Dermis blood vessel endothelial cell (primary cell): ENCODE measurements around the gene VAPB. TPM values are rescaled to one million over a fixed set of nuclear protein-coding genes. Genes with fewer than 3 reads are reported as not detected.
A peak's percentile ranks its signal among the peaks of the same experiment; 100 is the strongest.
"Not testable (repeated sequence)": the region's sequence is repeated elsewhere in the genome, so short reads cannot be mapped to it uniquely, and the experiment has no call there.

Experiments used
- DNase-seq: peaks from one replicate; pipeline ENCODE4 v3.0.0; 2010
- total RNA-seq: library from RNA; depleted of rRNA; stranded (reverse); fragments of >200 nt; gene quantifications from 2 replicates; pipeline ENCODE4 v1.2.3, GENCODE V29; 2014

Gene VAPB
- total RNA-seq, 1 donor from 2014 or later, result 16.5 TPM

DNA sequence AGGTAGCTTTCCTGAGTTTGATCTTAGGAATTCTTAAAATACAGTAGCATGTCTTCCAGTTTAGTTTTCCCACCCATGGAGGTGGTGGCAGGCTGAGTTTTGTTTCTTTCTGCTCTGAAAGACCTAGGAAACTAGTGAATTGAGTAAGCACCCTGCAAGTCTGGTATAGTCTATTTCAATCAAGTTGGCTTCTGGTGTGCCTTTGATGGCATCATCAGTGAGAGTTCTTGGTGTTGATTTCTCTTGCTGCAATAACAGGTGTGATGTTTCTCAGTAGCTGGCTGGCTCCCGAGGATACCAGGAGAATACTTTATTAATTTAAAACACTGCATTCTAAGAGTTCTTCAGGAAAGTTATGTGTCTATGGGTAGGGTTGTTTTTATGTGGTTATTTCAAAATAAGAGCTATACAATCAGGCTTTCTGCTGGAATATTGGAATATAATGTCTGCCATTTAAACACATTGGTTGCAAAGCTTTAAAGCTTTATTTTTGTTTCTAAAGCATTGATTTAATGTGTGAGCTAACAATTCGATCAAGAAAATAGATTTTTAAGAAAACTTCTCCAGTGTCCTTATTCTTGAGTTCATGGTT lies 19.0 kb downstream of the VAPB start:
- DNase-seq, result no peak

DNA sequence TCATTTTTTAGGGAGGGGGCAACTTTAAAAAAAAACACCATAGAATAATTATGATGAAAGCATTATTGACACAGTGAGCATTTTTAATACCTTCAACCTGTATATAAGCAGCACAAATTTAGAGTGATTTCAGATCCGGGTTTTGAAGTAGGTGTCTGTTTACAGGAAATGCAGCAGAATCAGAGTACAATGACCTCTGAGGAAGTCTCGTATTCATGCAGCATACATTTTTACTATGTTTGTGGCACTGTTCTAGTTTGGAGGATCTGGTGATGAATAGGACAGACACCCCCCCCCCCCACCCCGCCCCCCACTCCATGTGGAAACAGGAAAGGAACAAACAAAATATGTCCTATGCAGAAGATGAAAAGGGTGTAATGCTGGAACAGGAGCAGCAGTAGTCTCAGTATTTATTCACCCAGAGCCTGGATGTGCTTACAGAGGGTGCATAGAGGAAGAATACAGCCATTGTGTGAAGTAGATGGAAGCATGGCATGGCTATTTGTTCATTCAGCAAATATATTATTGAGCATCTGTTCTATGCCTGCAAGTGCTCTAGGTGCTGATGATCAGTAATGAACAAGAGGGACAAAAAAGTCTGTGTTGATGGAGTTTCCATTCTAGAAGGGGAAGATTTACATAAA lies 19.7 kb downstream of the VAPB start:
- DNase-seq, result peak; percentile 41

DNA sequence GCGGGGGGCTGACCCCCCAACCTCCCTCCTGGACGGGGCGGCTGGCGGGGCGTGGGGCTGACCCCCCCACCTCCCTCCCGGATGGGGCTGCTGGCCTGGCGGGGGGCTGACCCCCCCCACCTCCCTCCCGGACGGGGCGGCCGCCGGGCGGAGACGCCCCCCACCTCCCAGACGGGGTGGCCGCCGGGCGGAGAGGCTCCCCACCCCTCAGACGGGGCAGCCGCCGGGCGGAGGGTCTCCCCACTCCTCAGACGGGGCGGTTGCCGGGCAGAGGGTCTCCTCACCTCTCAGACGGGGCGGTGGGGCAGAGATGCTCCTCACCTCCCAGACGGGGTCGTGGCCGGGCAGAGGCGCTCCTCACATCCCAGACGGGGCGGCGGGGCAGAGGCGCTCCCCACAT lies 25.2 kb downstream of the VAPB start:
- DNase-seq, result not testable (repeated sequence)

DNA sequence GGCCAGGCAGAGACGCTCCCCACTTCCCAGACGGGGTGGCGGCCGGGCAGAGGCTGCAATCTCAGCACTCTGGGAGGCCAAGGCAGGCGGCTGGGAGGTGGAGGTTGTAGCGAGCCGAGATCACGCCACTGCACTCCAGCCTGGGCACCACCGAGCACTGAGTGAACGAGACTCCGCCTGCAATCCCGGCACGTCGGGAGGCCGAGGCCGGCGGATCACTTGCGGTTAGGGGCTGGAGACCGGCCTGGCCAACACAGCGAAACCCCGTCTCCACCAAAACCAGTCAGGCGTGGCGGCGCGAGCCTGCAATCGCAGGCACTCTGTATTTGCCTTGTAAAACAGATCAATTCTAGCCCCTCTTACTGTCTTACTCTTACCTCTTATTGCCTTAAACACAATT lies 25.8 kb downstream of the VAPB start:
- not testable (repeated sequence) for DNase-seq

DNA sequence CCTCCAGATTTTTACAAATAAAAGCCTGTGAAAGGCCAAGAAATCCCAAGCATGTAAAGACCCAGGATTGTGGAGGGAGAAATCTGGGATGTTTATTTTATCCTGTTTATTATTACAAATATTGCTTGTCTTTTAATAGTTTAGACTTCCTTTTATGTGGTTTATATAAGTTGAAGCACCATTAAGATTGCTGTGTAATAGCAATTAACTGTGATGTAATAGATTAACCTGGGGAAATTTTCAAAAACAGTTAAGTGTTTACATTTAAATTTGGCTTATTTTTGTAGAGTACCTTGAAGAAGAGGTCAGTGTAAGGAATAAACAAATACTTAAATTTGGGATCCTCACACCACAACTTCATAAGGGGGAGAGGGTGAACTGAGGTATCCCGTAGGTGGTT lies 27.0 kb downstream of the VAPB start:
- no peak for DNase-seq

DNA sequence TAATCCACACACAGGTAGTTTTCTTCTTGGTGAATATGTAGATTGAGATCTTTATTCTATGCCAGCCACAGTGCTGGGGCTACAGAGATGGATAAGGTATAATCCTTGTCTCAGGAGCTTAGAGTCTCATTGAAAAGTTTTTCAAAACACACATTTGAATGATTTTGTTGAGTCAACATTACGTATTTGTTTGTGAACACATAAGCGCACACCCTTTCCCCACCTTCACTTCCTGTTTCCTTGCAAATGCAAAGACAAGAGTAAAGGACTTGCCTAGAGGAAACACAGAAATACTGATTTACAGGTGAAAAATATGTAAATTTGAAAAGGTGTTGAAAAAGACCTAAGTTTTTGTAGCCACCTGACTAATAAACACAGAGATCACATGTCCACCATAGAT lies 27.8 kb downstream of the VAPB start:
- peak; percentile 35 for DNase-seq

DNA sequence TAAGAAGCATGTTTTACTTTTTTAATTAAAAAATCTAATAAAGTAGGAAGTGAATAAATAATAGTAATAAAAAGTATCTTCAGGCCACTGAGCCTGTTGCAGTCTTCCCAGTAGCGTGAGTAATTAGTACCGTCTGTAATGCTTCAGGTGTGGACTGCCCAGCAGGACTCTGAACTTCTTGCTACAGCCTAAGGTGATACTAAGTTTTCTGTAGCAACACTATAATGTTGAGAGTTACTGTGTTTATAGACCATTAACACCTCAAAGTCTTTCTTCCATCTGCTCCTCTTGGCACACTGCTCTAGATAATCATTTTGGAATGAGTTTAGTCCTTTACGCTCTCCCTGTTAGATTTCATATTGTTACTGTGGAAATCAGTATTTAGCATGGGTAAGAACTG lies 28.4 kb downstream of the VAPB start:
- no peak for DNase-seq

DNA sequence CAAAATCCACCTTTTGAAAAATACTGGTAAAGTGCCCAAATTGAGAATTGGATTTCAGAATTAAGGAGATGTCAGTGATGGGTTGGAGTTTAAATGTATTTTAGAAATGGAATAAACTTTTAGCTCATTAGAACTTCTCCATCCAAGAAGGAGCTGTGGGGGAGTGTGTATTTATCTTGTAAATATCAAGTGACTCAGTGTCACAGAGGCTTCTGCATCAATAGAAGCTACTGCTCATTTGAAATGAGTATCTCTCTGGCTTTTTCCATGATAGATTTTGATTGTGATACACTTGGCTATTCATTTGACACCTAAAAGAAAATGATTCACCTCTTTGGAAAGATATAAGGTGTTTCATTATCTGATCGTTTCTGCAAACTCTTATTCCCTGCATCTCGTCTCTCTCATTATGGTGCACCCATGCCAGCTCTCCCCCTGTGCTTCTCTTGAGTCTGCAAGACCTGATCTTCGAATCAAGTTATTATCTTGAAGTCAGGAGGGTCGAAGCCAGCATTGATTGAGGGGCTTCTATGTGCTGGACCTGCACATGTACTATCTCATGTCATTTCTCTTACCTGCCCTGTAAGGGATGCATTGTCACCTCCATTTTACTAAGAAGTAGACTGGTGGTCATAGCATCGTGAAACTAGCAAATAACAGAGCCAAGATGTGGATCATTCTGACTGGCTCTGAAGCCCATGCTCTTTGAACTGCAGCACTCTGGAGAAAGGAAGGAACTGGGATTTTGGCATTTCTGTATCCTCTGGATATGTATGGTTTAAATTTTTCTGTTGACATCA lies 30.1 kb downstream of the VAPB start:
- DNase-seq, result no peak

DNA sequence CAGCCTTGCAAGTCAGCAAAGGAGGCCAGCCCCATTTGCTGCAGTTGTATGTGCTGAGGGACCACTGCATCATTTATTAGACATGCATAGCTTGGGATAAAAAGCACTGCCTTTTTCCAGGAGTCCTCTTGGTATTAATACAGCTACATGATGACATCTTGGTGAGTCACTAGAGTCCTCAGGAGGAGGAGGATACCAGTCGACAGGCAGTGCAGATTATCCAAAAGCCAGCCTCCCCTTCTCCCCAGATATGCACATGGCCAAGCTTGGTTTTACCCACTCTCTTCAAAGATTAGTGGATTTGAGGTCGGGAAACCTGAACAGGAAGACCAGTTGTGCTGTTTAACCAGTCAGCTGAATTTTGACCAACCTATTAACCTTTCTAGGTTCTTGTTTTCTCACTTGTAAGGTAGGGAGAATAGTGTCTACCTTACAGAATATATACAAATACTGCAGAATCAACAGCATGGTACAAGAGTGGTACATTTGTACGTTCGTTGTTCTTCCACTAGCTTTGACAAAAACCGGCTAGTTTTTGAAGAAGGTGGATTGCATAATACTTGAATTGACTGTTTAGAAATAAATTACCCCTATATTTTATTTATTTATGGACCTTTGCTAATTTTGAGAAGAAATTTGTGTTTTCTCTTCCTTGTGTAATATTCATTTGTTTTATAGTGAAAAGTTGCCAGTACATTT lies 31.9 kb downstream of the VAPB start:
- no peak for DNase-seq

DNA sequence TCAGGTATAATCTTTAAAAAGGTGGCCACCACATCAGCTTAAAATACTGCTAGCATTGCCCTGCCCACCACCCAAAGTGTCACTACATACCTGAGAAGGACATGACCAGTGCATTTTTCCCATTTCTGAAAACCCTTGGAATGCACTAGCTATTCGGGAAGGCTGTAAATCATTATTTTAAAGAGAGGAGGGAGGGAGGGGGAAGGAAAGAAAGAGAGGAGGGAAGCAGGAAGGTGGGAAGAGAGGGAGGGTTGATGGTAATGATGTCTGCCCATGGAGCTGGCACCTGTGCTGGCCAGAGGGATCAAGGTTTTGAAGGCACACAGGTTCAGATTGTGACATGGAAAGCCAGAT lies 32.4 kb downstream of the VAPB start:
- no peak for DNase-seq

DNA sequence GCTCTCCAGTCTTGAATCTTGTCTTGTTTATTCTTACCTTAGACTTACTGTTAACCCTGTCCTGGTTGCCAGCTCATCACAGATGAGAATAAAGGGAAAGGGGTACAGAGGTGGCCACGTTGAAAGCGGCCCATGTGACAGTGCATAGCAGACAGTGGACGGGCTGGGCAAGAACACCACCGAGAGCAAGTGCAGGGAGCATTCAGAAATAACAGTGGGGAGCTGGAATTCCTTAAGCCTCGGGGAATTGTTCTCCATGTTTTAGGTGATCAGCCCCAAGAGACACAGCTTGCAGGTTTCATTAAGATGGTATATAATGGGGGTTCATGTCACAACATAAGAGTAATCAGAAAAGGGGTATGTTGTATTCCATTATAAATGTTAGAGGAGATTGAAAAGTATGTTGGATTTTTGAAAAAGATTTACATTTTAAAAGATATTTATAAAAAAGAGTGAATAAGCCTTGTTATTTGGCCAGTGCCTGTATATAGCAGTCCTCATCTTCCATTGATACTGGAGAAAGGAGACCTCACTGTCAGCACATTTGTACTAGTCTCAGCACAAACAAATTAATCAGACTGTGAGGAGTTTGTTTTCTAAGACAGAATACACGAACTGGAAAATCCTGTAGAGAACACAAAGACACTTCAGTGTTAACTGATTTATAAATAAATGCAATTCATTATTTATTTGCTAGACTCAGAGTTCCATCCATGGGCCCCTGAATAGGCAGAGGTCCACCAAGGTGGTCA lies 35.4 kb downstream of the VAPB start:
- no peak for DNase-seq

DNA sequence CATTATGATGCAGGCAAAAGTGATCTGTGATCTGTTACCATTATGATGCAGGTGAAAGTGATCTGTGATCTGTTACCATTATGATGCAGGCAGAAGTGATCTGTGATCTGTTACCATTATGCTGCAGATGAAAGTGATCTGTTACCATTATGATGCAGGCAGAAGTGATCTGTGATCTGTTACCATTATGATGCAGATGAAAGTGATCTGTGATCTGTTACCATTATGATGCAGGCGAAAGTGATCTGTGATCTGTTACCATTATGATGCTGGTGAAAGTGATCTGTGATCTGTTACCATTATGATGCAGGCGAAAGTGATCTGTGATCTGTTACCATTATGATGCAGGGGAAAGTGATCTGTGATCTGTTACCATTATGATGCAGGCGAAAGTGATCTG lies 38.5 kb downstream of the VAPB start:
- not testable (repeated sequence) for DNase-seq

DNA sequence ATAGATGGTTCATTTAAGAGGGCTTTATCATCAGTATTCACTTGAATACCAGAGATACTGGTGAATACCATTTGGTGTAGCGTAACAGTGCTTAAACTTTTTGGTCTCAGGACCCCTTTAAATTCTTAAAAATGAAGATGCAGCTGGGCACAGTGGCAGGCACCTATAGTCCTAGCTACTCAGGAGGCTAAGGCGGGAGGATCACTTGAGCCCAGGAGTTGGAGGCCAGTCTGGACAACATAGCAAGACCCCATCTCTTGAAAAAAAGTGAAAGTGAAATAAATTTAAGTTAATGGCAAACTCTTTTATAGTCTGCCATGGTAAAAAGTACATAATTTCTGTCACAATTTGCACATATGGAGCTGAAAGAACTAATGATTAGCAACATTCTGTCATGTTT lies 39.3 kb downstream of the VAPB start:
- DNase-seq, result no peak

DNA sequence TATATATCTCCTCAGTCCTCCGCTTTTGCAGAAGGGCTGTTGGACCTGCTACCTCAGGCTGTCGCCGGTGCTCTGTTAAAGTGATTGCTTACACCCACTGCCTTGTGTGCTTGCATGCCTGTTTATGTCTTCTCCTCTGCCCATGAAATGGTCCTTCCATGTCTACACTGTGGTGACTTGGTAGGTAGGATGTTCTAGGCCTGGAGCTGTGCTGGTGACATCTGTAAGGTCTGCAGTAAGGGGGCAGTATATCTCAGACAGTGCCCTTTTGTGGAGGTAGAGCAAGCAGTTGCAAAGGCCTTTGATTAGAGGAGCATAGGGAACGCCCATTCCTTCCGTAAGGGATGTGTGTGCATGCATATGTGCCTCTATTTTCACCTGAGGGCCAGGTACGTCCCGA lies 40.3 kb downstream of the VAPB start:
- no peak for DNase-seq

DNA sequence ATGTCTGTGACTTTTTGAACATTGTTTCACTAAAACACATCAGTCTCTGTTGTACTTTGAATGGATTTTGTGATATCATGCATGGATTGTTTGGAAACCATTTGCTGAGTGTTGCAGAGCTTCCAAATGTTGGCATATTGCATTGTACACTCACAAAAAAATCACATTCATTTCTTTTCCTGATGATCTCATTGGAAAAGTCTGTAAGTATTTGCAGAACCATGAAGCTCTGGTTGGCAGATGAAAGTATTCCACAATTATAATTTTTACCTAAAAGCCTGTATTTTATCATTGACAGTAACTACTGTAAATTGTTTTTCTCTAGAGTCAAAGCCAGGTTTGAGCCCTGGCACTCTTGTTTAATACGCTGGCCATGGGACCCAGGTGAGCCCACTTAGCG lies 42.1 kb downstream of the VAPB start:
- DNase-seq, result no peak

DNA sequence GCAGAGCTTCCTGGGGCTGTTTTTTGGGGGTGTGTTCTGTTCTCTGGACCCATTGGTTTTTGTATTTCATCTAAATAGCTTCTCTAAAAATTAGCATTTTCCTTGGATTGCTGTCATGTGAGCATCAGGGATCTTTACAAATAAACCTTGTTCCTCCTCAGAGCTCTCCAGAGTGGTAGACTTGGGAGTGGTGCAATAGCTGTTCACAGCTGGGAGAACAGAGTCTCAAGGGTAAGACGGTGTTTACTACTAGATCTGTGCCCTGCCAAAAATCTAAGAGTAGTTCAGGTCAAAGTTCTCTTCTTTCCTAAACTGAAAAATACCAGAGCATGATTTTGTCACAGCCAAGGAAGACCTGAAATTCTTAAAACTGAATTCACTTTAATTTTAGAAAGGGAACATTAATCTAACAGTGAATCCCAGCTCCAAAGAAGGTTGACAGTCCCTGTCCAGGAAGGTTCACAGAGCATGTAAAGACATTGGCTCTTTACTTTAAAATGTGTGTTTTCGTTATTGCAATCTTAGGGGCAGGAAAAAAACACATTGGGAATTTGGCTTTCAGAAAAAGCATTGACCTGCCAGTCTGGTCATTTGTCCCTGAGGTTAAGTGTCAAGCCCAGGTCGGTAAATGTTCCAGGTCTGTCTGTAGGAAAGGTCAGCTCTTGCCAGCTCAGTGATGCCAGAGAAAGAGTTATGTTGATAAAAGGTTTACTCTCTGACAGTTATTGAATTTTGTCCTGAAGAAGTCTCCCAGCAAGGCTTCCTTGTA lies 43.3 kb downstream of the VAPB start:
- DNase-seq, result no peak

DNA sequence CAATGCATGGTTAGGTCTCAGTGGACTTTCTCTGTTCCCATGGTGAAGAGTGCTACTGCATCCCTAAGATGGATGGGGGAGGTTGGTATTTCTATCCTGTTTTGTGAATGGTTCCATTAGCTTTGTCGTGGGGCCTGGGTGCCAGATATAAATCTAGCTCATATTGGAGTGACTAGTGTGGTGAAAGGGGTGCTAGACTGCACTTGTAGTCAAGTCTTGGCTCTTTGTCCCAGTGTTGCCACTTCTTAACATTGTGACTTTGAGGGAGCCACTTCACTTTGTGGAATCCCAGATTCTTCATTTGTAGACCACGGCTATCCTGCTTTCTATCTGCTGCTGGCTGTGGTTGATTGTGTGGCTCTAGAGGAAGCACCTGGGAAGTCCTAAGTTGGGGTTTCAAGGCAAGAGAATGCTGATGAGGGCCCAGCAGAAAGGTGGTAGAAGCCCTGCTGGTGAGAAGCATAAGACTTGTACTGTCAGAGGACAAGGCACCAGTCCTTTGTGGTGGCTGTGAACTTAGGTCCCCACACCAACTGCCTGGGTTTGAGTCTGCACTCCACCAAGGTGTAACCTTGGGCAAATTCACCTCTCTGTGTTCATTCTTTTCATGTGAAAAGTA lies 44.1 kb downstream of the VAPB start:
- no peak for DNase-seq

DNA sequence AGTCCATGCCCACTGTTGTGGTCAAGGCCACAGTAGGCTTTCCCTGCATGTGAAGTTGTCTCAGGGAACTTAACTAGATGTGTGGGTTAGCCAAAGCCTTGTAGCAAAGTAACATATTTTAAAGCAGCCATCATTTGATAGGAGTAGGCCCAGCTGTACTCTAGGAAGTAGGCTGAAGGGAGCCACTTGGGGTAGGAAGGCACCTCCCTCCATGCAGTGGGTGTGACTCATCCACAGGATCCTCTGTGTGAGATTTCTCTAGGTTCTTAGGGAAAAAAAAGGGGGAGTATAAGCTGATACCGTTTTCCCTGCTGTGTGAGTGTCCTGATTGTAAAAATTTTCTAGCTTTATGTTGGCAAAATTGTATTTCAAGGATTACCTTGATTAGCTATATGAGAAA lies 44.7 kb downstream of the VAPB start:
- peak; percentile 61 for DNase-seq

DNA sequence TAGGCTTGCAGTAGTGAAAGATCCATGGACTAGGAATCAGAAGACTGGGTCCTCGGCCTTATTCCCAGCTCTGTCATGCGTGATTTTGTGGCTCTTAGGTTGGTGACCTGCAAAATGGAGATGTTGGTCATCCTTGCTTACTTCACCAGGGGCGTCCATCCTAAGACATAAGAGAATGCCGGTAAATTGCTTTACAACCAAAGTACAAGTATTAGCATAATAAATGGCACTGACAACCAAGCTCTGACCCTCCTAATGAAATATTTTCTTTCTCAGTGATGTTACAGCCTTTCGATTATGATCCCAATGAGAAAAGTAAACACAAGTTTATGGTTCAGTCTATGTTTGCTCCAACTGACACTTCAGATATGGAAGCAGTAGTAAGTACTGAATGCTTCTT lies 45.3 kb downstream of the VAPB start:
- no peak for DNase-seq

DNA sequence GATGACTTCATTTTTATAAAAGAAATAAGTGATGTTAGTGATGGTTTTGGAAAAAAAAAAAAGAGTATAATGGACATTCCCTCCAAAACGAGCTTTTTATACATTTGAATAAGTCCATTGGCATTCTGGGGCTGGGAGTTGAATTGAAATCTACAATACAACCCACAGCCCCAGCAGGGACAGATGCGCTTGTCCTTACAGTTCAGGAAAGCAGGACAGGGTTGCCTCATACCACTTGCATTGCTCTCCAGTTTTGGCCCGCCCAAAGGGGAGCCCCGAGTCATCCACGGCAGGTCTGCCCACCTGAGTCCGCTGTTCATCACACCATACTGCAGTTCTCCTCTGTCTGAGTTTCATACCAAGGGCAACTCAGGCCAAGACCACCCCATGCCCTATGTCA lies 46.2 kb downstream of the VAPB start:
- no peak for DNase-seq

DNA sequence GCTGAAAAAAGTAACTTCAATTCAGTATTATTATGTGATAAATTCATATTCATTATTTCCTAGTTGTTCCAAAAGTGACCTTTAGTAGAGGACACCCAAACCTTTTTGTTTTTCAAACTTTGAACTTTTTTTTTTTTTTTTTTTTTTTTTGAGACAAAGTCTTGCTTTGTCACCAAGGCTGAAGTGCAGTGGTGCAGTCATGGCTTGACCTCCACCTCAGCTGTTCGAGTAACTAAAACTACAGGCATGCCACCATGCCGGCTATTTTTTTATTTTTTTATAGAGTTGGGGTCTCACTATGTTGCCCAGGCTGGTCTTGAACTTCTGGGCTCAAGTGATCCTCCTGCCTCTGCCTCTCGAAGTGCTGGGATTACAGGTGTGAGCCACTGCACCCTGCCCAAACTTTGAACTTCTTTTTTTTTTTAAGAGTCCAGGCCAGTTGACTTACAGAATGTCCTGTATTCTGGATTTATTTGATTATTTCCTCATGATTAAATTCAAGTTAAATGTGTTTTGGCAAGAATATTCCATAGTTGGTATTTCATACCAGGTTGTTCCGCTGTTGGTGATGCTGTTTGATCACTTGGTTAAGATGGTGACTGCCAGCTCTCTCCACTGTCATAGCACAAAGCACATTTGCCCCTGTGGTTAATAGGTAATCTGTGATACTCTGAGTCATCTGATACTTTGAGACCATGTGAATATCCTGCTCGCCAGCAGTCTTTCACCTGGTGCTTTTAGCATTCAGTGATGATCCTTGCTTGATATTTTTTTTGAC lies 48.0 kb downstream of the VAPB start:
- no peak for DNase-seq
